ENCODE data around the gene ZFP36L2. TPM values are rescaled to one million over a fixed set of nuclear protein-coding genes. Genes with fewer than 3 reads are reported as not detected.

The ZFP36L2 gene
- total and polyA plus RNA-seq, 2 donors (not counting 1 experiment from before 2014, with no cell fraction given), result 94.9 to 482 TPM

DNA sequence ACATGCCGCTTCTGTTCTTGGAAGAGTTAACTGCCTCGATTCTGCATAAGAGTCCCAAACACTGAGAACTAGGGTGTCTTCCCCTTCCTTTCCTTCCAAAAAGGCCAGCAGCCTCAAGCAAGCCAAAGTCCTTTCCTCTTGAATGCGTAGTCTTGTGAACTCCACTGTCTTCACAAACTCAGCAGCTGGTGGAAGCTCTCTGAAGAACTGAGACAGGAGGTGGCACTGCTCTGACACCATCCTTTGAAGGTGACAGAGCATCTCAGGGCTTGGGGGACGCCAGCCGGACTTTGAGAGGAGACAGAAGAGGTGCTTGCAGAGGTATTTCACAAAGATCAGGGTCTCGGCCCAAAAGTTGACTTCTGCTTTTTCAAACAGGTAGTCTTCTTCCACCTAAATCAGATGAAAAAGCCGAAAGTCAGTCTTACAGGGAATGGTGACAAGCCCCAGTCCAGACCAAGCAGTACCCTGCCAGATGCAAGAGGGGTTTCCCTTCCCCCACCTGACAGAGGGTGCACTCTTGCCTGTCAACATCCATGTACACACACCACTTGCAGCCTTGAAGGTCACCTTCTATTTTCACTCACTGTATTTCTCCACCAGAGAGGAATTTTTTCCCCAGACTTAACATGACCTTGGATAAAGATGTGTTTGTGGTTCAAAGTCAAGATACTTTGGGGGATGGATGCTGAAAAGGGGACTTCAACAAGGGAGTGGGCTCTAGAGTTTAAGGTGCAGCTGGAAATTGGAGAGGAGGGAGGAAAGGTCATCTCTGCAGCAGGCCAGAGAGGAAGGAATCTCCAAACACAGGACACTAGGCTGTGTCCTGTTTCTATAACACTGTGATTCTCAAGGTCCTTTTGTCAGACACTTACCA is 4.8 kb upstream of the ZFP36L2 start:
- no peak for ATAC-seq (ENCODE audit: low read depth)
- peaks cover 29% of the 10 kb centered on the region for H3K79me2 ChIP-seq (ENCODE audit: control insufficient read depth, insufficient read depth, low read length)

More for the DNA sequence above, 4.8 kb upstream of the ZFP36L2 start:
- Mint-ChIP-seq H3K9me3 (ENCODE audit: insufficient read depth) (no peaks in the 10 kb centered on the region), H3K27me3 (no peaks in the 10 kb centered on the region), H3K4me1 (peaks cover 64% of the 10 kb centered on the region), H3K27ac (peak overlapping the region; percentile 43), H3K4me3 (no peak overlapping the region)
- H3K4me2 ChIP-seq (replicated peaks; ENCODE audit: low read depth, low read length, poor library complexity, severe bottlenecking), result no peak overlapping the region
- H4K20me1 ChIP-seq (ENCODE audit: control insufficient read depth, insufficient read depth, low read length, poor library complexity, severe bottlenecking), result peaks cover 1% of the 10 kb centered on the region
- no peak overlapping the region for H3K9ac ChIP-seq (ENCODE audit: low read length)
- no peak overlapping the region for H3K4me3 ChIP-seq (ENCODE audit: control extremely low read depth in 1 of 5, extremely low read depth in 1 of 5, insufficient read depth in 1 of 5, low read depth in 2 of 5, low read length in 4 of 5)
- ChIA-PET POLR2A (no interaction called here), CTCF (interaction anchor here (1.0 to 20.9 kb wide), 4 partner anchors 9 to 279 kb away, joined by 3 to 650 read pairs (median 52); no protein-coding TSS in a partner anchor)
- intact Hi-C loops (cut with micrococcal nuclease), result no loop called here
- peak; percentile 18 for DNase-seq
- H3K27ac ChIP-seq (ENCODE audit: low read length in 2 of 2), result peak overlapping the region in 1 of 2 donors; percentile 5
- TF ChIP-seq, protein P1, sequence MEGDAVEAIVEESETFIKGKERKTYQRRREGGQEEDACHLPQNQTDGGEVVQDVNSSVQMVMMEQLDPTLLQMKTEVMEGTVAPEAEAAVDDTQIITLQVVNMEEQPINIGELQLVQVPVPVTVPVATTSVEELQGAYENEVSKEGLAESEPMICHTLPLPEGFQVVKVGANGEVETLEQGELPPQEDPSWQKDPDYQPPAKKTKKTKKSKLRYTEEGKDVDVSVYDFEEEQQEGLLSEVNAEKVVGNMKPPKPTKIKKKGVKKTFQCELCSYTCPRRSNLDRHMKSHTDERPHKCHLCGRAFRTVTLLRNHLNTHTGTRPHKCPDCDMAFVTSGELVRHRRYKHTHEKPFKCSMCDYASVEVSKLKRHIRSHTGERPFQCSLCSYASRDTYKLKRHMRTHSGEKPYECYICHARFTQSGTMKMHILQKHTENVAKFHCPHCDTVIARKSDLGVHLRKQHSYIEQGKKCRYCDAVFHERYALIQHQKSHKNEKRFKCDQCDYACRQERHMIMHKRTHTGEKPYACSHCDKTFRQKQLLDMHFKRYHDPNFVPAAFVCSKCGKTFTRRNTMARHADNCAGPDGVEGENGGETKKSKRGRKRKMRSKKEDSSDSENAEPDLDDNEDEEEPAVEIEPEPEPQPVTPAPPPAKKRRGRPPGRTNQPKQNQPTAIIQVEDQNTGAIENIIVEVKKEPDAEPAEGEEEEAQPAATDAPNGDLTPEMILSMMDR (IDR thresholded peaks at IDR 0.05), result no peak
- no peak for TF ChIP-seq EZH2 (IDR thresholded peaks at IDR 0.05; ENCODE audit: borderline replicate concordance, insufficient read depth, low read depth, low read length, poor library complexity, severe bottlenecking)
- H3K36me3 ChIP-seq (replicated peaks in 1 of 2; ENCODE audit: control extremely low read depth in 1 of 2, control insufficient read depth in 1 of 2, extremely low read depth in 1 of 2, insufficient read depth in 2 of 2, low read length in 1 of 2), result peaks cover 0 to 16% of the 10 kb centered on the region in 2 experiments
- H2AFZ ChIP-seq (ENCODE audit: insufficient read depth, low read depth, low read length, poor library complexity, severe bottlenecking), result no peak overlapping the region
- 100% methylated on average over 6 of the region's 7 CpGs for WGBS (ENCODE audit: insufficient coverage)
- H3K27me3 ChIP-seq (replicated peaks in 1 of 4; ENCODE audit: control extremely low read depth in 1 of 4, control insufficient read depth in 3 of 4, insufficient read depth in 4 of 4, low read length in 3 of 4), result no peaks in the 10 kb centered on the region
- peaks cover 39 to 66% of the 10 kb centered on the region in 2 donors for H3K4me1 ChIP-seq (ENCODE audit: control insufficient read depth in 2 of 2, insufficient read depth in 2 of 2, low read length in 2 of 2)
- H3K9me3 ChIP-seq (ENCODE audit: control extremely low read depth in 1 of 3, control insufficient read depth in 2 of 3, insufficient read depth in 1 of 3, low read length in 2 of 3), result no peaks in the 10 kb centered on the region
